Skeletal muscle cell (primary cell): ENCODE data around the gene SPG21.

Experiments used
- DNase-seq: peaks from one replicate; pipeline ENCODE4 v3.0.0-alpha.2; 2010; ENCODE audit warnings: low read depth
- H3K4me3 ChIP-seq: 2 replicates; pipeline ENCODE4 v1.5.1; 2011; ENCODE audit warnings: low read depth, mild to moderate bottlenecking, control low read depth, low read length, moderate library complexity

Gene SPG21

DNA sequence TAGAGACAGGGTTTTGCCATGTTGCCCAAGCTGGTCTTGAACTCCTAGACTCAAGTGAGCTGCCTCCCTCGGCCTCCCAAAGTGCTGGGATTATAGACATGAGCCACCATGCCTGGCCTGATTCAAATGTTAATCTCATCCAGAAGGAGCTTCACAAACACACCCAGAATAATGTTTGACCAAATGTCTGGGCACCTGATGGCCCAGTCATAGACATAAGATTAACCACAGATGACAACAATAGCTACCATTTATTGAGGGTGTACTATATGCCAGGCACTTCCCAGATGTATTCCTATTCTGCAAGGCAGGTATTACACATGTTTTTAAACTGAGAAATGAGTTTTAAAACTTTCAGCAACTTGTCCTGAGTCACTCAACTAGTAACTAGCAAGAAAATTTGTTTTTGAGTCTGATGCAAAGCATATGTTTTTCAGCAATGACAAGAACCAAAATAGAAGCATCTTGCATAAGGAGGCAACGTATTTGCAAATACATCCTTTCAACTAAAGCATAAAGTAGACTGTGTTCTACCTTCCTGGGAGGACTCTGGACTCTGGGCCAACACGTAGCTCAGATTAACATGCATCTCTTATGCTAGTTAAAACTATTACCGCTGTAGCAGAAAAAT lies 8.1 kb upstream of the SPG21 start:
- no peak overlapping the region for H3K4me3 ChIP-seq
- DNase-seq: no peak

DNA sequence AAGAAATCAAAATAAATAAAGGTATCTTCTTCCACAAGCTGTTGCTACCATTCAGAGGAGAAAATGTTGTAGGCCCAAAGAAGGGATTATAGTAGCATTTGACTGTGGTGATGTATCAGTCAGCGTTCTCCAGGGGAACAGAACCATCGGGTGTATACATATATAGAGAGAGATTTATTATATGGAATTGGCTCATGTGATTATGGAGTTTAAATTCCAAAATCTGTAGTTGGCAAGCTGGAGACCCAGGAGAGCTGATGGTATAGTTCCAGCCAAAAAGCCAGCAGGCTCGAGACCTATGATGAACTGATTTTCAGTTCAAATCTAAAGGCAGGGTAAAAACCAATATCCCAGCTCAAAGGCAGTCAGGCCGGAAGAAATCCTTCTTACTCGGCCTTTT lies 7.4 kb upstream of the SPG21 start:
- DNase-seq: no peak

DNA sequence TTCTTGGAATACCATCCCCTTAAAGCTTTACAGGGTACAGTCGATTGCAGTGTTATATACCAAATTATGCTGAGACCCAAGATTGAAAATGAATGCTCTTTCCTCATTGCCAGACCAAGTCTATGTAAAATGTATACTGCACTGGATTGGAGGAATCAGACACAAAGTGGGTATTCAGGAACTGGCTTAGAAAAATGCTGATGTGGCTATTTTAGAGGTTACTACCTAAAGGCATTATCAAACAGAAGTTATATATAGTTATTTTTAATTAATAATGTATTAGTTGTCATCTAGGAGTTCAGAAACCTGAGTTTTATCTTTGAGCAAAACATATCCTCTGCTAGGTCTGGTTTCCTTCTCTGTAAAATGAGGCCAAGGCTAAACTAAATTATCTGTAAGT lies 3.6 kb upstream of the SPG21 start:
- no peak for DNase-seq
- H3K4me3 ChIP-seq: no peak overlapping the region

More for the DNA sequence above, 7.4 kb upstream of the SPG21 start:
- no peak overlapping the region for H3K4me3 ChIP-seq

DNA sequence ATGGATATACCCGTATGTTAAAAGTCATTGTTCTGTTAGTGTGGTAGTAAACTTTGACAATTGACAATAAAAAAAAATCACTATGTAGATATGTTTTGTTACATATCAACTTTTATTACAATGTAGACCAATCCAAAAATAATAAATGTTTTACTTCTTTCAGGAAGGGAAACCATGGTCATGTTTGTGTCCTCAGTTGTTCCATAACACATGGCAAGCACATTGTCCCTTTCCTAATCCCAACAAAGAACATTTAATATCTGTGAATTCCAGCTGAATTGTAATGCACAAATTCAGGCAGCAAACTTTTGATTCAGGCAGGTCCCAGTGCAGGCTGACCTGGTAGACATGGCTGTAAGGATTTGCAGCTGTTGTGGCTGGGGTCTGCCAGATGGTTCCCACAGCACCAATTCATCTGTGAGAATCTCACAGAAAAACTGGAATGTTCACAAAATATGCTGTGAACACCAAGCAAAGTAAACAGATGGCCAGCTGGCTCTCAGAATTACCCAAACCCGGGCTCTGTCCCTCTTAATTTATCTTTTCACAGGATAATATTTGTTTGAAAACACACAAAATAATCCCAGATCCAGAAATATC lies 1.9 kb upstream of the SPG21 start:
- H3K4me3 ChIP-seq: no peak overlapping the region
- DNase-seq: no peak

DNA sequence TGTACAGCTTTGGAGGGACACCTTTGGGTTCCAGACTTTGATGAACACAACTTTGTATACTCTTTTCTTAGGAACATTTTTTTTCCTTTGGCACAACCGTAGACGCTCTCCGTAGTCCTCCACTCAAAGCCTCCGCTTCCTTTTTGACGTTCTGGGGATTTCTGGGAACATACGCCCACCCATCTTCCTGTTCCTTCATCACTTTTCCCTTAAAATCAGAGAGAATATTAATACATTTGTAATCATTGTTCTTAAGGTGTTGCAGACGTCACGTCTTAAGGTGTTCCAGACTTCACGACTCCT lies 405 bp upstream of the SPG21 start:
- no peak for DNase-seq
- H3K4me3 ChIP-seq: peak overlapping the region; percentile 95

- H3K4me3 ChIP-seq: peak overlapping the region; percentile 10
- DNase-seq: no peak
These were observed 2.6 kb downstream of the SPG21 start for GRCh38 chr15:64987136-64987535.

DNA sequence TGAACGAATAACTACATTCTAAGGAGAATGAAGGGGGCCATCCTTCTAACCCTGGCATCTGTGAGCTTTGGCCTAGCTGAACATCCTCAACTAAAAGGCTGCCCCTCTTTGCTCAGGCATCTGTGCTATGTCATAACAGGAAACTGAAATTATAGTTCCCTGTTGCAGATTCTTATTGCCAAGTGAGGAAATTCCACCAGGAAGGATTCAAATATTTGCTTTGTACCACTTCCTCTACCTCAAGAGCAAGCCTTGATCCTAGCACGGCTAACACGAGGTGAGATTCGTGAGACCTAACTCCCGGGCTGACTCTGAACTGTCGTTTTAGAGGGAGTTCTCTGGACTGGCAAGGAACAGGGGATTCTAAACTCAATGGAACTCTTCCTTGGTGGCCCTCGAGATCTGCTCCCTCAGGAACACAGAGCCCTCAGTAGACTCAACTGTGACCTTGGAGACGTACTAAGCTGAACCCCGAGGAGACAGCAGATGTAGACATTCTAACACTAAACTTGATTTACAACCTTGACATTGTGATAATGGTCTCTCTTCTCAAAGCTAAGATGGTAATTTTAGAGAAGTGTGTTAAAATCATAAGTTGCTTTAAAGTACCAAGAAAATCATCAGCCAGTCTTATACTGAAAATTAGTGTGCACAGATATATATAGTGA lies 4.2 kb downstream of the SPG21 start:
- no peak overlapping the region for H3K4me3 ChIP-seq
- no peak for DNase-seq

DNA sequence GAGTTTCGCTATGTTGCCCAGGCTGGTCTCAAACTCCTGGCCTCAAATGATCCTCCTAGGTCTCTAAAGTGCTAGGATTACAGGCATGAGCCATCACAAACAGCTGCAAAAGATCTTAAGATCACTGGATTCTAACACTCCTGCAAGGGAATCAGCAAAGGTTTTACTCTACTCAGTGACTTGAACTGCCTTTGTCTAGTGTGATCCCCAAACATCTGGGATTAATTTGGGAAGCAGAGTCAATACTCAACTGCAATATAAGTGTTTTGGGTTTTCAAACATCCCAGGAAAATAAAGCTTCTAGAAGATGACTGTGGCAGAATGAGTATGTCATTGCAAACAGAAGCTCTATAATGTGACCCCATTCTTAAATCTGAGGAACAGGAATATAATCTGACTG lies 7.2 kb downstream of the SPG21 start:
- no peak overlapping the region for H3K4me3 ChIP-seq
- DNase-seq: no peak

DNA sequence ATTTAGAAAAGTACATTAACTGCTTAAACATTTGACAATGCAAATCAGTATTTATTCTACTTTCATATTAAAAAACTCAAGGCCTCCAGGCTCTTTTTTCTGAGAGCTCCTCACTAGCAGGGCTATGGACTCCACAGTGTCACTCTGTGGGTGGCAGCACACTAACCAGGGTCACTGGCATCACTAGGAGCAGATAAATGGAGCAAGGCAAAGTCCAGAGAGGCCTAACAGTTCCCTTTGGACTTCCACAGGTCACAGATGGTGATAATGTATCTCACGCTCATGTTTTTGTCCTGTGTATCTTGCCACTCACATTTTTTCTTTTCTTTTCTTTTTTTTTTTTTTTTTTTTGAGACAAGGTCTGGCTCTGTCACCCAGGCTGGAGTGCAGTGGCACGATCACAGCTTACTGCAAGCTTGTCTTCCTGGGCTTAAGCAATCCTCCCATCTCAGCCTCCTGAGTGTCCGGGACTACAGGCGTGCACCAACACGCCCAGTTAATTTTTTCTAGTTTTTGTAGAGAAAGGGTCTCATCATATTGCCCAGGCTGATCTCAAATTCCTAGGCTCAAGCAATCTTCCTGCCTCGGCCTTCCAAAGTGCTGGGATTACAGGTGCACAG lies 7.8 kb downstream of the SPG21 start:
- H3K4me3 ChIP-seq: no peak overlapping the region
- no peak for DNase-seq

GRCh38 chr15:64979252-64979710 lies 10.4 kb downstream of the SPG21 start:
- H3K4me3 ChIP-seq: no peak overlapping the region
- DNase-seq: no peak

- no peak for DNase-seq
- no peak overlapping the region for H3K4me3 ChIP-seq
These were observed 14.3 kb downstream of the SPG21 start for GRCh38 chr15:64975390-64975789.

GRCh38 chr15:64970698-64971097 lies 19.0 kb downstream of the SPG21 start:
- no peak for DNase-seq
- H3K4me3 ChIP-seq: no peak overlapping the region

DNA sequence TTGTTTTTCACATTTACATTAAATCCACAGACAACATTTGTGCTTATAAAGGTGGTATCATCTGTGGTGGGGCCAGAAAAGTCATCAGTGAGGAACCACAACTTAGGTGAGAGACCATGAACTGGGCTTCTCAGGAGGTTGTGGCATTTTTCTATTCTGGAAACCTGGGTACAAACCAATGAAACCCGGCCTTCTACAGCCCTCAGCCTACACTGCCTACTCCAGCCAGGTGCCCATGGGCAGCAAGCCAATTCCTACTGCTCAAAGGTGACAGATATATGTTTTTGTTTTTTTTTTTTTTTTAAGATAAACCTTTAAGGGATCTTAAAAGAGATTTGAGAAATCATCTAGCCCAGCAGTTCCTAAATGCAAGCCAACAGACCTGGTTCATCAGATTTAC lies 20.3 kb downstream of the SPG21 start:
- H3K4me3 ChIP-seq: no peak overlapping the region
- DNase-seq: no peak

- DNase-seq: no peak
- no peak overlapping the region for H3K4me3 ChIP-seq
These were observed 28.7 kb downstream of the SPG21 start for GRCh38 chr15:64961013-64961412.

DNA sequence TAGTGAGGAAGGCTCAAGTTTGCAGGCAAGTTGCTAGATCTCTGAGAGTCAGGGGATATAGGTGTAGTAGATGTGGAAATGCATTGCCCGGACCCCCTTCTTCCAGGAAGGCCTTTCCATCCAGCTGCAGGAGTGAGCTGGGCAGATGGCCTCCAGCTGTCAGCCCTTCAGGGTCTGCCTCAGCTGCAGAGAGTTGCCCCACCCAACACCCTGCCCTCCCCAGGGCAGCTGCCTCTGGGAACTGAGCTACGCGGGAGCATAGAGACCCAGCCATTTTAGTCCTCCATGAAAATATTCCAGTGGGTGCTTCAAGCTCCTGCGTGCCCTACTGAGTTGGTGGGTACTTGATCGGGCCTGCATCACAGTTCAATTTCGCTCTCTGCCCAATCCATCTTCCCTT lies 29.6 kb downstream of the SPG21 start:
- no peak for DNase-seq
- no peak overlapping the region for H3K4me3 ChIP-seq

DNA sequence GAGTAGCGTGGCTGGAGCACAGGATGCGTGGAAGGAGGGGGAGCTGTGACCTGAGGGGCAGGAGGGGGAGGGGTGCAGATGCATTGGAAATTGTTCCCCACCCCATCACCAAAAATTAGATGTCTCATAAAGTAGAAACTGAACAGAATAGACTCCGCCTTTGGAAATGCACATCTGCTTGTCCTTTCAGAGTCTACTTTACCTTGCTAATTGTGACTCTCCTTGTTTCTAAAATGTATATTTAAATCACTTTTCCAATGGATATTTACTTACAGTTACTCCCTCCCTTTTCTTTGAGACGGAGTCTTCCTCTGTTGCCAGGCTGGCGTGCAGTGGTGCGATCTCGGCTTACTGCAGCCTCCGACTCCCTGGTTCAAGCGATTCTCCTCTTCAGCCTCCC lies 30.6 kb downstream of the SPG21 start:
- DNase-seq: no peak

DNA sequence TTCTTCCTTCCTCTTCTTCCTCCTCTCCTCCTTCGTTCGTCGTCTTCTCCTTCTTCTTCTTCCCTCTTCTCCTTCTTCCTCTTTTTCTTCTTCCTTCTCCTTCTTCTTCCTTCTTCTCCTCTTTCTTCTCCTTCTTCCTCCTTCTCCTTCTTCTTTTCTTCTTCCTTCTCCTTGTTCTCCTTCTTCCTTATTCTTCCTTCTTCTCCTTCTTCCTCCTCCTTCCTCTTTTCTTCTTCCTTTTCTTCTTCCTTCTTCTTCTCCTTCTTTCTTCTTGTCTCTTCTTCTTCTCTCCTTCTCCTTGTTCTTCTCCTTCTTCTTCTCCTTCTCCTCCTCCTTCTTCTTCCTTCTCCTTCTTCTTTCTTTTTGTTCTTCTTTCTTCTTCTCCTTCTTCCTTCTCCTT lies 35.3 kb downstream of the SPG21 start:
- H3K4me3 ChIP-seq: no peak overlapping the region
- DNase-seq: no peak

More for the DNA sequence above, 30.6 kb downstream of the SPG21 start:
- no peak overlapping the region for H3K4me3 ChIP-seq

GRCh38 chr15:64951777-64952418 lies 37.8 kb downstream of the SPG21 start:
- no peak overlapping the region for H3K4me3 ChIP-seq
- DNase-seq: no peak

GRCh38 chr15:64950888-64951287 lies 38.8 kb downstream of the SPG21 start:
- no peak for DNase-seq
- no peak overlapping the region for H3K4me3 ChIP-seq
